Activated CD4-positive, alpha-beta T cell treated with anti-CD3 and anti-CD28 coated beads, Interleukin-2, Interleukin-6, amounts not matched to agents 100 ng/mL and 50 ng/mL, durations not matched to agents 16 hours and 8 hours (primary cell): ENCODE measurements around the gene GRIK5.
"Not testable (repeated sequence)": the region's sequence is repeated elsewhere in the genome, so short reads cannot be mapped to it uniquely, and the experiment has no call there.

ENCODE experiments used
- DNase-seq: peaks from one replicate; pipeline ENCODE4 v3.0.0-alpha.2; 2020

GRIK5 gene

GRCh38 chr19:42045575-42045974 is 24.4 kb downstream of the GRIK5 start:
- no peak for DNase-seq

- DNase-seq, result no peak
Observed at GRCh38 chr19:42042455-42043170, 27.4 kb downstream of the GRIK5 start.

GRCh38 chr19:42040491-42040890 is 29.5 kb downstream of the GRIK5 start:
- not testable (repeated sequence) for DNase-seq

GRCh38 chr19:42040031-42040430 is 30.0 kb downstream of the GRIK5 start:
- no peak for DNase-seq

- no peak for DNase-seq
Observed at GRCh38 chr19:42038666-42039065, 31.3 kb downstream of the GRIK5 start.

GRCh38 chr19:42037649-42038048 is 32.4 kb downstream of the GRIK5 start:
- no peak for DNase-seq

- DNase-seq, result peak; percentile 84
Observed at GRCh38 chr19:42034640-42035391, 35.2 kb downstream of the GRIK5 start.

- no peak for DNase-seq
Observed at GRCh38 chr19:42033413-42033812, 36.6 kb downstream of the GRIK5 start.

- no peak for DNase-seq
Observed at GRCh38 chr19:42032431-42032830, 37.6 kb downstream of the GRIK5 start.

- DNase-seq, result no peak
Observed at GRCh38 chr19:42030645-42031440, 39.2 kb downstream of the GRIK5 start.

- peak; percentile 56 for DNase-seq
Observed at GRCh38 chr19:42028304-42029216, 41.4 kb downstream of the GRIK5 start.

- DNase-seq, result no peak
Observed at GRCh38 chr19:42024622-42025111, 45.3 kb downstream of the GRIK5 start.

- DNase-seq, result no peak
Observed at GRCh38 chr19:42023943-42024260, 46.1 kb downstream of the GRIK5 start.

GRCh38 chr19:42023121-42023942 is 46.7 kb downstream of the GRIK5 start:
- DNase-seq, result peak; percentile 41

GRCh38 chr19:42022616-42023015 is 47.4 kb downstream of the GRIK5 start:
- DNase-seq, result no peak

- DNase-seq, result no peak
Observed at GRCh38 chr19:42021185-42021584, 48.8 kb downstream of the GRIK5 start.

- DNase-seq, result no peak
Observed at GRCh38 chr19:42018503-42019193, 51.4 kb downstream of the GRIK5 start.

GRCh38 chr19:42017040-42017439 is 53.0 kb downstream of the GRIK5 start:
- no peak for DNase-seq

GRCh38 chr19:42012747-42013146 is 57.3 kb downstream of the GRIK5 start:
- DNase-seq, result not testable (repeated sequence)

GRCh38 chr19:42010245-42011126 is 59.5 kb downstream of the GRIK5 start:
- no peak for DNase-seq
